Spleen (tissue), 7 donors: ENCODE data around the gene SEC22C.

Source experiments
- POLR2A ChIP-seq, 3 donors: fragments of 450-650 bp; IDR thresholded peaks; one replicate each; pipeline ENCODE4 v1.5.1; 2017; ENCODE audit warnings: antibody characterized with exemption in 3 of 3, mild to moderate bottlenecking in 1 of 3
- TF ChIP-seq, protein P1 (sequence below), 11 experiments: fragments of 200-600 bp in 7 of 11; fragments of 450-650 bp in 4 of 11; sonication (generic) in 4 of 11; IDR thresholded peaks in 8 of 11; conservative IDR thresholded peaks in 3 of 11; 1 replicate in 7 of 11; 2 replicates in 4 of 11; pipeline versions ENCODE4 v1.4.0 to v1.8.0; 2016 to 2021; ENCODE audit warnings: antibody characterized with exemption in 11 of 11, inconsistent platforms in 4 of 11, mild to moderate bottlenecking in 1 of 11
- donor health status: DM: no; HTN: no; CAD: no; lungs with moderate emphysema.
- donor health status: DM: no; HTN: no; CAD: no.
- donor health status: DM: no; HTN: no; CAD: no.

DNA sequence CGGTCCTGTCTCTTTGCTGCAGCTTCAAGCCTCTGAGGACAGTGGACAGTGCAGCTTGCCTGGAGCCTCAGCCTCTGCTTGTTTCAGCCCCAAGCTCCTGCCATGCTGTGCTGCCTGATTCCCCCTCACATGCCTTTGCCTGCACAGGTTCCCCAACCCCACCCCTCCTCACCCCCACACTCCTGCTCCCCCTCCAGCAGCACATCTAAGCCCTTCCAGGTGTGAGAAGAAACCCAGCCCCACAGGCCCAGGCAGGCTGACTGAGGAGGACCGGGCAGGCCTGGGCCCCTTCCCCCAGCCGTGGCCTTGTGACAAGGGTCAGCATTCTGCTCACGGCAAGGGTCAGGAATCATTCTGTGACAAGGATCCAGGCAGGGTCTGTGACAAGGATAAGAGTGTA, 56.6 kb downstream of the SEC22C start:
- no peak for TF ChIP-seq POLR2A (IDR thresholded peaks at IDR 0.05)
- TF ChIP-seq, protein P1, sequence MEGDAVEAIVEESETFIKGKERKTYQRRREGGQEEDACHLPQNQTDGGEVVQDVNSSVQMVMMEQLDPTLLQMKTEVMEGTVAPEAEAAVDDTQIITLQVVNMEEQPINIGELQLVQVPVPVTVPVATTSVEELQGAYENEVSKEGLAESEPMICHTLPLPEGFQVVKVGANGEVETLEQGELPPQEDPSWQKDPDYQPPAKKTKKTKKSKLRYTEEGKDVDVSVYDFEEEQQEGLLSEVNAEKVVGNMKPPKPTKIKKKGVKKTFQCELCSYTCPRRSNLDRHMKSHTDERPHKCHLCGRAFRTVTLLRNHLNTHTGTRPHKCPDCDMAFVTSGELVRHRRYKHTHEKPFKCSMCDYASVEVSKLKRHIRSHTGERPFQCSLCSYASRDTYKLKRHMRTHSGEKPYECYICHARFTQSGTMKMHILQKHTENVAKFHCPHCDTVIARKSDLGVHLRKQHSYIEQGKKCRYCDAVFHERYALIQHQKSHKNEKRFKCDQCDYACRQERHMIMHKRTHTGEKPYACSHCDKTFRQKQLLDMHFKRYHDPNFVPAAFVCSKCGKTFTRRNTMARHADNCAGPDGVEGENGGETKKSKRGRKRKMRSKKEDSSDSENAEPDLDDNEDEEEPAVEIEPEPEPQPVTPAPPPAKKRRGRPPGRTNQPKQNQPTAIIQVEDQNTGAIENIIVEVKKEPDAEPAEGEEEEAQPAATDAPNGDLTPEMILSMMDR (IDR thresholded peaks at IDR 0.05 in 8 of 11, conservative IDR thresholded peaks at IDR 0.05 in 3 of 11) = no peak
